GM19397 (cell line): ENCODE results near the gene UNC5C.

Experiments
- ATAC-seq: cut with Tn5 transposase; IDR thresholded peaks from one replicate; pipeline ENCODE4 v1.9.1; 2021; ENCODE audit warnings: mild to moderate bottlenecking, moderate library complexity; ENCODE audit not compliant: unreplicated experiment

The UNC5C gene

DNA sequence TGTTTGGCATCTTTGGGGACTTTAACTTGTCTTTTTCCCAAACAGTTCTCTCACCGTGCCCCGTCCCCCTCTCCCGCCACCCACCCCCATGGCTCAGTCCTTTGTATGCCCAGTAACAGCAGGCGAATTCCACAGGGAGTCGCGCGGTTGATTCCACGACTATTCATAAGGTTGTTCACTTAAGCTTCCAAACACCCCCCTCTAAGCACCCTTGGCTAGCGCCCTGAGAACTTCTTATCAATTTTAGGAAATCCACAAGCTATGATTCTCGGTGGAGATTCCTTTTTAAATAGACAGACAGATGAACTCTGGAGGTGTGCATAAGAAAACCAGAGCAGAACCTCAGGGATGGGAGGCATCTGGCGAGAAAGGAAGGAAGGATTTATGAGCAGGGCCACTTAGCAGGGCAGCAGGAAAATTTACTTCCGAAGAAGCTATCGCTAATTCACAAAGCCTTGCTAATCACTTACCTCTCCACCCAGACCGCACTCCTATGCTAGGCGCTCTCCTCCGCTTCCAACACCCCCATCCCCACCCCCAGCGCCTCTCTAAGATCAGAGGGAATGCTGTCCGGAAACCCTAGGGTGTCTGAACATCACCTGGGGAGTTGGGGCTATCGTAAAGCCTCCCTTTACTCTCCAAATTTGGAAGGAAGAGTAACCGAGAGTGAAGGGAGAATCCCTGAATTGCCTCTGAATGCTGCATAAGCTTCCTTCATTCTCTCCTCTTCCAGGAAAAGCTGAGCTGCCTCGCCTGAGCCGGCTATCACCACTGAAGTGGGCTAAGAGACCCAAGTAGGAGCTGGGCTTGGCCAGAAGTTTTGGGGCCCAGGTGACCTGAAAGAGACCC is 1.7 kb downstream of the UNC5C start:
- ATAC-seq: no peak

DNA sequence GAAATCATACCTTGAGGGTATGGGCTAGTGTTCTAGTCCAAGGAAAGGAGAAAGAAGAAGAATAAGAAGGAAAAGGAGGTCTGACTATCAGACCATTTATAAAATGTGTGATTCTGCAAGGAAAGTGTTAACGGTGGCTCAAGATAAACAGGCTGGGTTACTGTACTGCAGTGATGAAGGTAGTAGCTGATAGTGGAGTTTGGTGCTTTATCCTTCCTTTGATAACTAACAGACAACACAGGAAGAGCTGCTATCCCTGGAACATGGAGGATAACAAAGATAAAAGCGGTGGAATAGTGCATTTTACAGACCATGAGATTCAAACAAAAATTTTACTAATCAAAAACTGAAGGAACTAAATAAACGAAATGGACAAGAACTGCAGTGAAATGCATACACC is 2.6 kb downstream of the UNC5C start:
- ATAC-seq: no peak

DNA sequence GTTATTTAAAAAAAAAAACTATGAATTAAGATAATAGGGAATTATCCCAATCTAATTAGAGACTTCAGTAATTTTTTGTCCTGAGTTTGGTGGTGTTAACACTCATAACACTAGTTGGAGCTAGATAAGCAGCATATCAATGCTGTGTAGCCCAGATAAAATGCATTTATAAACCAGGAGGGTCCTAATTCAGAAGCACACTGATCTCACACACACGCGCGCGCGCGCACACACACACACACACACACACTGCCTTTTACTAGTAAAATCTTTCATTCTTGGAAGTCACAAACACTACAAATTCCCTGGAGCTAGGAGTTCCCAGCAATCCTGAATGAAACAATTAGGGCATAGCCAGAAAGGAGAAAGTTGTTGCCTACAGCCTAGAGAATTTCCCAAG is 3.2 kb downstream of the UNC5C start:
- no peak for ATAC-seq

DNA sequence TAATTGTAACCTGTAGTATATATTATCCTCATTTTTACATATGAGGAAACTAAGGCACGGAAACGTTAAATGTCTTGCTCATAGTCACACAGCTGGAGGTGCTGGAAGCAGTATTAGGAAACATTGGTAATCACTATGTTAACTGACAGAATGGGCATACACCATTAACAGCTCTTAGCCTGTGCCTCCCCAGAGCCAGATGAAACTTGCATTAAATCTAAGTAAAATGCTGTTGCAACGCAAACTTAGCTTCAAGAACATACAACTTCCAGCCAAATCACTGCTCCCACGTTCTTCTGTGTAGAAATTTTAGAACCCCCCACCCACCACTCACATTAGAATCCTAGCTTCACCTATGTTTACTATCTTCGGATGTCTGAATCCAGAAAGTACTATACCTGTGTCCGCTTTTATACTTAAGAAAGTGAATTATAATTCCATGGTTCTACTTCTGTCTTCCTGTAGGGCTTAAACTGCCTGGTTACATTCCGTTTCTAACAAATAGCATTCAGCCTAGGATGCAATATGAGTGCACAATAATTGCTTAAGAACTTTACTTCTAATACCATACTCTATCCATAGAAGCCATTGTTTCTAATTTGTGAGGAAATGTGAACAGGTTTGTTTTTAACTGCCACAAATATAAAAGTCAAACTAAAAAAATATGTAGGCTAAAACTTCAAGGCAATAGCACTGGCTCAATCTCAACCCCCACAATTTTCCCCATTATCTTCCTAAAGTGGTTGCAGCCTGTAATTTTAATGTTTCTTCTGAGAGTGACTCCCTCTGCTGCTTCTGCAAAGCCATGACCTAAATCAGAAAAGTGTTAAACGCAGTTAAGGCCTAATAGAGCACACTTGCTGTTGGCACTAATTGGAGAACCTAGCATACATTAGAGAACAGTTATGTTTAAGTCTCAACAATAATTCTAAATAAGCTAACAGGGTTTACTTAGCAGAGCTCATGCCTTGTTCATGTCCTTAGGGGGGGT is 4.4 kb downstream of the UNC5C start:
- ATAC-seq: no peak

DNA sequence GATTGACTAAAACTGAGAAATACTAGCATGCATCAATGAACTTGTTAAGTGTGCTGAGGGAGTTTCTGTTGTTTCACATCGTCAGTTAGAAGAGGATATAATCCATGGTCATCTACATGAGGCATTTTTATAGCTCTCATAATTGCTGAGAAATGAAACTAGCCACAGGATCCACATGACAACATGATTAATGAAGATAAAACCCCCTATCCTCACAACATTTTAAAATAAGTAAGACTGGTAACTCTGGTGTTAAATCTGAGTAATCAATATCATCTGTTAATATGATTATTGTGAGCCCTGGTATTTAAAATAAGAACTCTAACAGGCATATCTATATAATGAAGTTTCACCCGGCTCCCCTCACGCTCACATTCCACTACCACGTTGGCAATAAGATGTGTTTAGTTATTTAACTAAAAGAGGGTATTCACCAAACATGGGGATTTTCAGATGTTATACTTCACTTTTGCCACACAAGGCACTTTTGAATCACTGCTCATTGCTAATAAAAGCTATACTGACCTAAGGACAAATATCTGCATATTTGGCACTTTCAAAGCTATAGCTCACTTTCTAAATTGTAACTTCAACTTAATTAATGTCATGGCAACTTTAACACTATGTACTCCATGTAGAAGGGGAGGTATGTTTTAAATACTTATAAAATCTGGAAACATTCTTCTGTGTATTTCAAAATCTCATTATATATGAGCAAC is 6.7 kb downstream of the UNC5C start:
- no peak for ATAC-seq

DNA sequence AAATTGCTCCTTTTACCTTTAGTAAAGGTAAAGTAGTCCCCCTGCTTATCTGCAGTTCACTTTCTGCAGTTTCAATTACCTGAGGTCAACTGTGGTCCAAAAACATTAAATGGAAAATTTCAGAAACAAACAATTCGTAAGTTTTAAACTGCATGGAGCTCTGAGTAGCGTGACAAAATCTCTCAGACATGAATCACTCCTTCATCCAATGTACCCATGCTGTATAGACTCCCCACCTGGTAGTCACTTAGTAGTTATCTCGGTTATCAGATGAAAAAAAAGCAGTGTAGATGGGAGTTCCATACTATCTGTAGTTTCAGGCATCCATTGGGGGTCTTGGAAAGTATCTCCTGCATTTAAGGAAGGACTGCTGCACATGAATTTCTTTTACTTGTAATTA is 7.7 kb downstream of the UNC5C start:
- ATAC-seq: no peak

DNA sequence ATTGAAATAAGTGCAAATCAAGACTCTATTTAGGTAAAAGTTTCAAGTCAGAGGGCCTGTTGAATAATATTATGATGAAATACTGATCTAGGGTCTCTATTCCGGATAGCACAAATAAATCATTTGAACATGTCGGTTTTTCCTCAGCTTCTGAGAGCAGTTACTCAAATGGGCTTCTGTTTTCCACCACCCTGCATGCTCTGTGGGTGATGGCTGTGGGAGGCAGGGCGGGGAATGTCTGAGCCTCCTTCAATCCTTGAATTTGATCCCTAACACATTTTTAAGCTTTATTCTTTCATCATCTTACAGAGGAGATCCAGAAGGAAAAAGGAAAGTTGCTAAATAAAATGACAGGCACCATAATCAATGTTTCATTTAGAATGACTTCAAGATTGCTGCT is 8.5 kb downstream of the UNC5C start:
- no peak for ATAC-seq

DNA sequence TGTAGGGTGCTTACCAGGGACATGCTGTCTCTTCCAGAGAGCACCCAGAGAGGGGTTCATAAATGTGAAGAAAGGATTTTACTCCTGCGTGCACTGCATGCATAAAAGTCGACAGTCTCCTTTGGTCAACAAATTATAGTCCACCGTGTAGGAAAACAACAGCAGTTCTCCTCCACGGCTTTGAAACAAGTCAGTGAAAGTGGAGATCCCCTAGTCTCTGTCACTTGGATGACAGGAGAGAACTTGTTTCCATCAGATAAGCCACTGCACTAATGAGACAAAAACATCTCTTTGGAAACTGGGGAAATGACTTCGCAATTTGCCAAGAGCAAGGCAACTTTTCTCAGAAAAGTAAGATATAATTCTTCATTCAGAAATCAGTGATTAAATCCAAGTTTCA is 9.7 kb downstream of the UNC5C start:
- no peak for ATAC-seq

DNA sequence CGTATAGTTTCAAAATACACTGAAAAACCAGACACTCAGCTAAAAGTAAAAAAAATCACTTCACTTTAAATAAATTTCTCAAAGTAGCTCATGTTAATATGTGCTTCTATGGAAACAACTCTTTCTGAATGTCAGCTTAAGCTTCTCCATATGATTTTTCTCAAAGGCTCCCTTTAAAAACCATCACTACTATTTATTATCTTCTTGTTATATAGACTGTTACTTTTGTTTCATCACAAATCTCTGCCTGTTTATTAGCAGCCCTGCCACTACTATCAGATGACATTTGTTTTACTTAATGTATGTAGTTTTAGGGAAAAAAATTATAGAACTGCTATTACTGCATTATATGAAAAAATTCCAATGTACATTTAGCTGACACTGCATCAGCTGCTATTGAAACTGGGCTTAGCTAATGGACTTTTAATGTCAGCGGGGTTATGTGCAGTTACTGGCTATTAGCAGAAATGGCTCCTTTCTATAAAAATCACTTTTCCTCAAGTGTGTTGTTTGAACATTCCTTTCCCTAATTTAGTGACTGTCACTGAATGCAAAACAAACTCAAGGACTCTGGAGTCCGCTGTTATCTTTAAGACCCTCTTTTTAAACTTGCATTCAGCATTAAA is 10.8 kb downstream of the UNC5C start:
- no peak for ATAC-seq

DNA sequence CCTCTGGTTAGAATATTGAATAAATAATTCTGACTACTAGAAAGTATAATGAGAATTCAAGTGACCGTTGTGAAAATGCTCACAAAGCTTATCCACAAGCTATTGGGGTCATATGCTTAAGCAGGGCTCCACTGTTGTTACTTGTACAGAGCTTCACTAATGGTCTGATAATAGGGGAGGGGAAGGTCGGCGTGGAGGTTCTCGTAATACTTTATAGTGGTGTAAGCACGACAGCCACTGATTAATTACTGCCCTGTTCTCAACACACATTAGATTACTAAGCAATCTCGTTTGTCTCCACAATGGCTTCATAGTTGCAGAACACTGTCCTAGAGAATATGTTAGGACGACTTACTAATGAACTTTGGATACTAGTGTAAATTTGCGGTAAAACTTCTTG is 11.6 kb downstream of the UNC5C start:
- no peak for ATAC-seq

DNA sequence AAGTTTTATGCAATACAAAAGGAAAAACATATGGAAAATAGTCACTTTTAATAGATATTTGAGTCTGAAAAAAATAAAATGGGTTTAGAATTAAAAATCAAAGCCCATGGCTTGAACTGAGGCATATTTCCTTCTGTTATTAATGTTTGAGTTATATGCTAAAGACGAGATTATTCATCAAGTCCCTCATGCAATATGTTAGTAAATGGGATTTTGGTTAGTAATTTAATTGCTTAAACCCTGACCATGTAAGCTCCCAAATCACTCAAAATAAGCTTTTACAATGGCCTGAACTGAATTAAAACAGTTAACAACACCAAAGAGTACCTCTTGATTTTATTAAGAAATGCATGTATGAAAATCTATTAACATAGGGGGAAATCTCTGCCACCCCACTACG is 12.1 kb downstream of the UNC5C start:
- no peak for ATAC-seq

DNA sequence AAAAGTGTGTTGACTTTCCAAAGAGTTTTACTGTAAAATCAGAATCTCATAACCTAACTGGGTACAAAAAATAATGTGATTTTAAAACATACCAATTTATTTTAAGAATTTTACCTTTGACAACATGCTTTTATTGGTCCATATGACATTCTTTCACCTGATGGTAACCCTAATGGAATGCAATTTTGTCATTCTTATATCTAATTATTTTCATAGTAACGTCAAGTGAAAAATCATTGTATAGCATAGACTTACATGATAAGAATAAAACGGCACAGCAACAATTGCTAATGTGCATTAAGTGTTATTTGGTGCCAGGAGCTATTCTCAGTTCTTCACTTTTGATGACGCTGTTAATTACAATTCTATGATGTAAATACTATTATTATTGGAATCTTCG is 13.6 kb downstream of the UNC5C start:
- no peak for ATAC-seq

DNA sequence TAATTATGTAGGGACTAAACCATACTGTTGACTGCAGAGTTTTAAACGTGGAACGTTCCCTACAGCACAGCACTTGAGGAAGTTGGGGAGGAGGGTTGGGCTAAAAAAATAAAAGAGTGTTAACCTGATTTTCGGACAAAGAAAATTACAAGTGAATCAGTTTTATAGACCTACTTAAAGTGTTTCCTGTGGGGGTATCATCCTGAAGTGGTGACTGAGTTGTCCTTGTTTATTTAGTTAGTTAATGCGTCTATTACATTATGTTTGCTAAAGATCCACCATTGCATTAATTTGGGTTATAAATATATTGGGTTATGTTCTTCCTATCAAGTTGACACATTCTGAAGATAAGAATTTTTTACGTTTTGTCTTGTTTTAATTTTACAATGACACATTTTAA is 14.7 kb downstream of the UNC5C start:
- no peak for ATAC-seq

DNA sequence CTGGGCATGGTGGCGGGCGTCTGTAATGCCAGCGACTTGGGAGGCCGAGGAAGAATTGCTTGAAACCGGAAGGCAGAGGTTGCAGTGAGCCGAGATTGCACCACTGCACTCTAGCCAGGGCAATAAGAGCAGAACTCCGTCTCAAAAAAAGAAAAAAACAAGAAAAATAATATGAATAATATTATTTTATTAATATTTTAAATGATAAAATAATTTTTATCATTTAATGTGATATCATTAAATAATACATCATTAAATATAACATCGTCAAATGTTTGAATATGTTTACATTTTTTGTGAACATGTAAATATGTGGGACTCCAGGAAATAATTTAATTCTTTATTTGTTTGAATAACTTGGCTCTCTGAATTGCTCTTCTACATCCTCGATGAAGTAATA is 15.5 kb downstream of the UNC5C start:
- ATAC-seq: no peak

DNA sequence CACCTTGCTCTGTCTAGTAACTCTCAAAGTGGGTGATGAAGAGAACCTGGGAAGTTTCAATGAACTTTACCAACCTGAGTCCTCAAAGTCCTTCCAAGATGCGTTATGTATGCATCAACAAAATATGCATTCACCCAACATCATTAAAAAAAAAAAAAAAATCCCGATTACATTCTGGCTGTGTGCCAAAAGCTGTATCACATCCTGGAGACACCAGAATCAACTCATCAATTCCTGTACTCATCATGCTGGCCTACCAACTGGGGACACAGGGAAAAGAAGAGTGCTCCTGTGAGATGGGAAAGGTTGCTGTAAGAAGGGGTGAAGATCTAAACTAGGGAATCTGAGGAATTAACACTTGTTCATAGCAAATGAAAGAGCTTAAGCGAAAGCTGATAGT is 16.5 kb downstream of the UNC5C start:
- ATAC-seq: no peak

DNA sequence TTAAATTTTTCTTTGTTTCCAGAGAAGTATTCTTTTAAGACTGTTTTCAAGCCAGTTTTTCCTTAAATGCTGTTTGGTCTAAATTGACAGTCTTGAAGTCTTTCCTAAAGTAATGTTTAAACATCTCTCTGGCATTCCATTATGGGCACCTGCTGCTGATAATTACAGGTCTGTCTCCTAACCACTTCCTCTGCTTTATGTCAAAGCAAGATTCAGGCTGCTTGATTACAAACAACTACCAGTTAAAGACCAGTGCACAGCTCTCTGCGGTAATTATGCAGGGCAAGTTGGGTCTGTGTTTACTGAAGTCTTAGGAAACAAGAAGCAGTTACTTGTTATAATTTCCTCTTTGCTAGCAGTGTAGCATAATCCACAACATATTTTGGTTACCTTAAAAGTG is 17.6 kb downstream of the UNC5C start:
- no peak for ATAC-seq

DNA sequence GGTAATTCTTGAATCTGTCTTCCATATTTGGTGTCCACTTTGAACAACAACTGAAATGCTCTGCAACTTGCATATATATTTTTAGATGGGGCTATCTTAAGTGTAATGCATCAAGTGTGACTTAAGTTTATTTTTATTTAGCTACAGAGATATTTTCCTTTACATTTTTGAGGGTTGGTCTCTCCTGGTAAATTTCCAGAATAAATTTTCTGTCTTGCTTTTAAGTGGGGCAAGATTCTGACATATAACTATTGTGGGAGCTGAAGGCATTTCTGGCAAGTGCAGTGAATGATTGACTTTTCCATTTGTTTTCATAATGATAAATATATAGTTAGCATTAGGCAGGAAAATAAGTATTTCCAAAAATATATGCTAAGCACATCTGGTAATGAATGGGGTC is 18.8 kb downstream of the UNC5C start:
- ATAC-seq: no peak

DNA sequence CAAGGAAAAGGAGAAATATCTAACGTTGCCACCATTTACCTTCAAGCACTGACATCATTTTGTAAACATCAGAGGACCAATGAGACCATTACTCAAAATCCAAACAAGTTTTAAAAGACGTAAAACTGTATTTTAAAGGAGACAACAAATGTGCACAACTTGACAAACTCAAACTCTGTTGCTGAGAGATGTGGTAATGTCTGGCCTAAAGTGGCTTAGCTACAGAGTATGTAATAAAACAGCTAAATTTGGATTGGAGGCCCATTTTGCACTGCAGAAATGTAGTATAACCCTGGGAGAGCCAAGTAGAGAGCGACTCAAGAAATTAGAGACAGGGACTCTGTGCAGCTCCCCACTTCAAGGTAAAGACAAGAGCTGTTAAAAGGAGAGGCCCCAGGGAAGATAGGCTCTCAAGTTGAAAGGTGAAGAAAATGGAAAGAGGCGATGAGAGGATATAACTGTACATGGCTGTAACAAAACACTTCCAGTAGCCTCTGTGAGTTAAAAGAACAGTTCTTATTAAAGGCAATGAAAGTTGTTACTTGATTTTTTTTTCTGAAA is 20.3 kb downstream of the UNC5C start:
- ATAC-seq: no peak

DNA sequence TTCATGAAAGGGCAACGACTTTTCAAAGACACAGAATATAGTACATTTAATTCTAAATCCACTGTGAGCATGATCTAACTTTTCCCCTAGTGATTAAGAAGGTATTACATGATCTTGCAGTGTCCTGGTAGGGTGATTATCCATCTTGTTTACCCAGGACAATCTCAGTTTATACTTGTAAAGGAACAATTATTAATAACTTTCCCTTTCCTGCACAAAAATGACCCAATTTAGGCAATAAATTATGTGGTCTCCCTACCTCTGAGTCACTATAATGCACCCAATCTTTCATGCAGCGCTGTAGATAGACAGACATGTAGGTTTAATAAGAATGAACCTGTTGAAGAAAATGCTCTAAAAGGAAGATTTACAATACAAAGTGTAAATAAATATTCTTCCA is 22.7 kb downstream of the UNC5C start:
- ATAC-seq: no peak

DNA sequence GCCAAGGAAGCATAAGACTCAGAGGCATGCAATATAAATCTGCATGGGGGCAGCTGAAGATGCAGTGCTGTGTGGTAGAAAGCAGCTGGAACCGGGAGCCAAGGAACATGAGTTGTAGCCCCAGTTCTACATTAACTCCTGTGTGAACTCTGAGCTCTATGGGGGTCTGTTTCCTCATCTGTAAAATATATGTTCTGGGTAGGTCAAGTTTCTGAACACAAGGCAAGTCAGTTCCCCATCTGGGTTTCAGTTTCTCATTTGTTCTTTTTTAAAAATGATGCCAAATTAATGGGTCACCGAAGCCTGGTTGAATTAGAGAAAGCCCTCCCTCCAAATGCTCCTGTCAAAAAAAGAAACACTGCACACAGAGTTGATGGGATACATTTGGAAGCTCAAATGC is 24.0 kb downstream of the UNC5C start:
- no peak for ATAC-seq

DNA sequence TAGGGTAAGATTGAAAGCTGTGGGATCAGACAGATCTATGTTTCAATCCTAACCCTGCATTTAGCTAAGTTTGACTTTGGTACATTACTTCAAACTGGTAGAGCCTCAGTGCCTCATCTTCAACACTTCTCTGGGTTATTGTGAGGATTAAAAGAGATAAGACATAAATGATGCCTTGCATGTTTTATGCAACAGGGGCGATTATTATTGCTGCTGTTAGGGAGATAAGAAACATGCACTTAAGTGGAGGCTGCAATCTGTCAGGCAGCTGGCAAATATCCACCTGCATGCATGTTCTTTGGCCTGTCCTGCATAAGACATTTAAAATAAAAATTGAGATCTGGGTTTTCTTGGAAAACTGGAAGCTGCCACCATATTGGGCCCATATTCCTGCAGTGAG is 24.6 kb downstream of the UNC5C start:
- no peak for ATAC-seq
